ENCODE data around the gene EPHB3.

The EPHB3 gene

GRCh38 chr3:184549796-184550577, 11.6 kb upstream of the EPHB3 start:
- Histone ChIP-seq H4K91ac (ENCODE audit: low read depth, low read length, poor library complexity) (no peak overlapping the region), H2AK5ac (ENCODE audit: low read depth, low read length) (peak overlapping the region; percentile 7), H3K4me3 (ENCODE audit: low read length in 2 of 2) (no peak overlapping the region), H2BK12ac (ENCODE audit: low read length) (no peak overlapping the region), H3K4ac (ENCODE audit: low read length) (no peak overlapping the region), H2AFZ (ENCODE audit: low read length) (peak overlapping the region; percentile 23), H3K18ac (ENCODE audit: low read length) (peak overlapping the region; percentile 50), H3K9me3 (replicated peaks in 1 of 2; ENCODE audit: control insufficient read depth in 2 of 2, insufficient read depth in 1 of 2, low read depth in 1 of 2, low read length in 2 of 2) (no peaks in the 10 kb centered on the region), H3K27ac (replicated peaks; ENCODE audit: low read length) (peak overlapping the region; percentile 42), H3K14ac (ENCODE audit: low read length) (no peak overlapping the region), H3K23ac (ENCODE audit: low read depth, low read length, poor library complexity) (no peak overlapping the region), H3K9ac (ENCODE audit: low read depth, low read length, poor library complexity) (no peak overlapping the region), H3K4me2 (ENCODE audit: insufficient read depth, low read length, poor library complexity, severe bottlenecking) (no peak overlapping the region), H2BK5ac (ENCODE audit: low read length) (peak overlapping the region; percentile 59), H2BK120ac (ENCODE audit: low read depth, low read length) (no peak overlapping the region), H4K8ac (ENCODE audit: low read depth, low read length) (no peak overlapping the region), H3K27me3 (ENCODE audit: control insufficient read depth in 3 of 3, insufficient read depth in 3 of 3, low read depth in 1 of 3, low read length in 3 of 3) (peaks cover 0 to 40% (median 0%) of the 10 kb centered on the region in 3 experiments), H3K4me1 (ENCODE audit: control insufficient read depth in 2 of 2, insufficient read depth in 1 of 2, low read depth in 1 of 2, low read length in 2 of 2) (peaks cover 0 to 10% of the 10 kb centered on the region in 2 donors), H3K36me3 (replicated peaks in 1 of 2; ENCODE audit: control insufficient read depth in 2 of 2, insufficient read depth in 2 of 2, low read length in 2 of 2) (no peaks in the 10 kb centered on the region), H3K79me1 (ENCODE audit: low read depth, low read length) (no peaks in the 10 kb centered on the region), H2BK15ac (ENCODE audit: low read length) (no peak overlapping the region)
- DNase-seq (ENCODE audit: low spot score) = no peak
- no CpG with 5 or more reads among the region's 15 CpGs for WGBS, 2 donors (ENCODE audit: extremely low coverage in 2 of 2, insufficient read length in 2 of 2, insufficient replicate concordance in 1 of 2)

GRCh38 chr3:184551103-184551502, 10.5 kb upstream of the EPHB3 start:
- Histone ChIP-seq H2BK15ac (ENCODE audit: low read length) (no peak overlapping the region), H2AK5ac (ENCODE audit: low read depth, low read length) (peak overlapping the region; percentile 6), H3K9me3 (replicated peaks in 1 of 2; ENCODE audit: control insufficient read depth in 2 of 2, insufficient read depth in 1 of 2, low read depth in 1 of 2, low read length in 2 of 2) (no peaks in the 10 kb centered on the region), H4K8ac (ENCODE audit: low read depth, low read length) (no peak overlapping the region), H3K4me2 (ENCODE audit: insufficient read depth, low read length, poor library complexity, severe bottlenecking) (no peak overlapping the region), H3K27me3 (ENCODE audit: control insufficient read depth in 3 of 3, insufficient read depth in 3 of 3, low read depth in 1 of 3, low read length in 3 of 3) (peaks cover 0 to 45% (median 0%) of the 10 kb centered on the region in 3 experiments), H3K4me1 (ENCODE audit: control insufficient read depth in 2 of 2, insufficient read depth in 1 of 2, low read depth in 1 of 2, low read length in 2 of 2) (peaks cover 0 to 10% of the 10 kb centered on the region in 2 donors), H3K18ac (ENCODE audit: low read length) (peak overlapping the region; percentile 54), H2BK5ac (ENCODE audit: low read length) (no peak overlapping the region), H3K36me3 (replicated peaks in 1 of 2; ENCODE audit: control insufficient read depth in 2 of 2, insufficient read depth in 2 of 2, low read length in 2 of 2) (no peaks in the 10 kb centered on the region), H3K9ac (ENCODE audit: low read depth, low read length, poor library complexity) (no peak overlapping the region), H4K91ac (ENCODE audit: low read depth, low read length, poor library complexity) (no peak overlapping the region), H2BK12ac (ENCODE audit: low read length) (peak overlapping the region; percentile 17), H3K4ac (ENCODE audit: low read length) (no peak overlapping the region), H3K27ac (replicated peaks; ENCODE audit: low read length) (no peak overlapping the region), H3K14ac (ENCODE audit: low read length) (no peak overlapping the region), H3K4me3 (ENCODE audit: low read length in 2 of 2) (no peak overlapping the region), H3K79me1 (ENCODE audit: low read depth, low read length) (no peaks in the 10 kb centered on the region), H2BK120ac (ENCODE audit: low read depth, low read length) (no peak overlapping the region), H2AFZ (ENCODE audit: low read length) (no peak overlapping the region), H3K23ac (ENCODE audit: low read depth, low read length, poor library complexity) (no peak overlapping the region)
- no CpG with 5 or more reads among the region's 8 CpGs for WGBS, 2 donors (ENCODE audit: extremely low coverage in 2 of 2, insufficient read length in 2 of 2, insufficient replicate concordance in 1 of 2)
- no peak for DNase-seq (ENCODE audit: low spot score)

GRCh38 chr3:184551614-184552256, 9.8 kb upstream of the EPHB3 start:
- no peak overlapping the region for H3K18ac ChIP-seq (ENCODE audit: low read length)
- no peaks in the 10 kb centered on the region for H3K36me3 ChIP-seq (replicated peaks in 1 of 2; ENCODE audit: control insufficient read depth in 2 of 2, insufficient read depth in 2 of 2, low read length in 2 of 2)
- H3K4ac ChIP-seq (ENCODE audit: low read length) = no peak overlapping the region
- no peak overlapping the region for H3K27ac ChIP-seq (replicated peaks; ENCODE audit: low read length)
- H2BK120ac ChIP-seq (ENCODE audit: low read depth, low read length) = no peak overlapping the region
- H3K79me1 ChIP-seq (ENCODE audit: low read depth, low read length) = no peaks in the 10 kb centered on the region
- H3K9ac ChIP-seq (ENCODE audit: low read depth, low read length, poor library complexity) = no peak overlapping the region
- H2BK12ac ChIP-seq (ENCODE audit: low read length) = no peak overlapping the region
- H3K23ac ChIP-seq (ENCODE audit: low read depth, low read length, poor library complexity) = no peak overlapping the region
- H3K4me1 ChIP-seq (ENCODE audit: control insufficient read depth in 2 of 2, insufficient read depth in 1 of 2, low read depth in 1 of 2, low read length in 2 of 2) = peaks cover 0 to 10% of the 10 kb centered on the region in 2 donors
- peak overlapping the region; percentile 53 for H2AK5ac ChIP-seq (ENCODE audit: low read depth, low read length)
- no peak overlapping the region for H4K8ac ChIP-seq (ENCODE audit: low read depth, low read length)
- H2BK5ac ChIP-seq (ENCODE audit: low read length) = no peak overlapping the region
- H2BK15ac ChIP-seq (ENCODE audit: low read length) = no peak overlapping the region
- no peaks in the 10 kb centered on the region for H3K9me3 ChIP-seq (replicated peaks in 1 of 2; ENCODE audit: control insufficient read depth in 2 of 2, insufficient read depth in 1 of 2, low read depth in 1 of 2, low read length in 2 of 2)
- DNase-seq (ENCODE audit: low spot score) = no peak
- no peak overlapping the region for H3K4me3 ChIP-seq (ENCODE audit: low read length in 2 of 2)
- peaks cover 0 to 51% (median 0%) of the 10 kb centered on the region in 3 experiments for H3K27me3 ChIP-seq (ENCODE audit: control insufficient read depth in 3 of 3, insufficient read depth in 3 of 3, low read depth in 1 of 3, low read length in 3 of 3)
- no peak overlapping the region for H2AFZ ChIP-seq (ENCODE audit: low read length)
- no CpG with 5 or more reads among the region's 12 CpGs for WGBS, 2 donors (ENCODE audit: extremely low coverage in 2 of 2, insufficient read length in 2 of 2, insufficient replicate concordance in 1 of 2)
- no peak overlapping the region for H3K4me2 ChIP-seq (ENCODE audit: insufficient read depth, low read length, poor library complexity, severe bottlenecking)
- H4K91ac ChIP-seq (ENCODE audit: low read depth, low read length, poor library complexity) = no peak overlapping the region
- no peak overlapping the region for H3K14ac ChIP-seq (ENCODE audit: low read length)

GRCh38 chr3:184552296-184552695, 9.3 kb upstream of the EPHB3 start:
- no peak overlapping the region for H3K4me2 ChIP-seq (ENCODE audit: insufficient read depth, low read length, poor library complexity, severe bottlenecking)
- H3K4ac ChIP-seq (ENCODE audit: low read length) = no peak overlapping the region
- DNase-seq (ENCODE audit: low spot score) = no peak
- no peak overlapping the region for H3K9ac ChIP-seq (ENCODE audit: low read depth, low read length, poor library complexity)
- no CpG with 5 or more reads among the region's 6 CpGs for WGBS, 2 donors (ENCODE audit: extremely low coverage in 2 of 2, insufficient read length in 2 of 2, insufficient replicate concordance in 1 of 2)
- H3K4me3 ChIP-seq (ENCODE audit: low read length in 2 of 2) = no peak overlapping the region
- peaks cover 0 to 10% of the 10 kb centered on the region in 2 donors for H3K4me1 ChIP-seq (ENCODE audit: control insufficient read depth in 2 of 2, insufficient read depth in 1 of 2, low read depth in 1 of 2, low read length in 2 of 2)
- H4K91ac ChIP-seq (ENCODE audit: low read depth, low read length, poor library complexity) = no peak overlapping the region
- no peak overlapping the region for H3K14ac ChIP-seq (ENCODE audit: low read length)
- H2BK15ac ChIP-seq (ENCODE audit: low read length) = no peak overlapping the region
- H2BK5ac ChIP-seq (ENCODE audit: low read length) = no peak overlapping the region
- no peaks in the 10 kb centered on the region for H3K9me3 ChIP-seq (replicated peaks in 1 of 2; ENCODE audit: control insufficient read depth in 2 of 2, insufficient read depth in 1 of 2, low read depth in 1 of 2, low read length in 2 of 2)
- H3K18ac ChIP-seq (ENCODE audit: low read length) = no peak overlapping the region
- no peak overlapping the region for H2AK5ac ChIP-seq (ENCODE audit: low read depth, low read length)
- peaks cover 0 to 57% (median 0%) of the 10 kb centered on the region in 3 experiments for H3K27me3 ChIP-seq (ENCODE audit: control insufficient read depth in 3 of 3, insufficient read depth in 3 of 3, low read depth in 1 of 3, low read length in 3 of 3)
- no peak overlapping the region for H4K8ac ChIP-seq (ENCODE audit: low read depth, low read length)
- no peak overlapping the region for H2AFZ ChIP-seq (ENCODE audit: low read length)
- H3K79me1 ChIP-seq (ENCODE audit: low read depth, low read length) = no peaks in the 10 kb centered on the region
- H2BK120ac ChIP-seq (ENCODE audit: low read depth, low read length) = no peak overlapping the region
- H3K36me3 ChIP-seq (replicated peaks in 1 of 2; ENCODE audit: control insufficient read depth in 2 of 2, insufficient read depth in 2 of 2, low read length in 2 of 2) = no peaks in the 10 kb centered on the region
- H3K27ac ChIP-seq (replicated peaks; ENCODE audit: low read length) = no peak overlapping the region
- no peak overlapping the region for H3K23ac ChIP-seq (ENCODE audit: low read depth, low read length, poor library complexity)
- H2BK12ac ChIP-seq (ENCODE audit: low read length) = no peak overlapping the region
